Activated CD8-positive, alpha-beta T cell treated with anti-CD3 and anti-CD28 coated beads, Interleukin-2, amount 10 ng/mL, durations not matched to agents 7 days and 5 days (primary cell): Measurements from ENCODE around the gene ATP10A. TPM values are rescaled to one million over a fixed set of nuclear protein-coding genes. Genes with fewer than 3 reads are reported as not detected.
"Not testable (repeated sequence)": the region's sequence is repeated elsewhere in the genome, so short reads cannot be mapped to it uniquely, and the experiment has no call there.

Experiments
- ATAC-seq: fragments of 150-1000 bp; cut with Tn5 transposase; one replicate; pipeline ENCODE4 v1.10.0; 2021; ENCODE audit warnings: moderate library complexity
- CTCF ChIA-PET: fragments of 350-600 bp; sonication (Branson Sonifier 250); formaldehyde crosslinking; loops from one replicate; lab custom pipeline; 2021; ENCODE audit warnings: antibody characterized with exemption; lab: Charles Lee
- POLR2A ChIA-PET: fragments of 350-600 bp; sonication (Branson Sonifier 250); formaldehyde crosslinking; loops from one replicate; lab custom pipeline; 2021; ENCODE audit warnings: antibody characterized with exemption; lab: Charles Lee
- DNase-seq: peaks from one replicate; pipeline ENCODE4 v3.0.0-alpha.2; 2020
- H3K27ac Mint-ChIP-seq: one replicate; pipeline ENCODE4 v1.8.0; 2021; ENCODE audit warnings: mild to moderate bottlenecking, mixed read lengths
- H3K27me3 Mint-ChIP-seq: one replicate; pipeline ENCODE4 v1.8.0; 2021; ENCODE audit warnings: low read depth, mixed read lengths
- H3K36me3 Mint-ChIP-seq: one replicate; pipeline ENCODE4 v1.8.0; 2021; ENCODE audit warnings: low read depth, mixed read lengths
- H3K4me1 Mint-ChIP-seq: one replicate; pipeline ENCODE4 v1.8.0; 2021; ENCODE audit warnings: low read depth, mixed read lengths
- H3K4me3 Mint-ChIP-seq: one replicate; pipeline ENCODE4 v1.8.0; 2021; ENCODE audit warnings: mild to moderate bottlenecking, mixed read lengths
- H3K9me3 Mint-ChIP-seq: one replicate; pipeline ENCODE4 v1.8.0; 2022; ENCODE audit warnings: mixed read lengths; ENCODE audit not compliant: insufficient read depth
- total RNA-seq, 2 experiments: library from RNA; stranded (reverse); gene quantifications; one replicate each; pipeline ENCODE4 v1.2.3, GENCODE V29; 2021

ATP10A gene
- total RNA-seq, 2 experiments from 2014 or later: 53.8 to 58.9 TPM

GRCh38 chr15:25897658-25898057 lies 34.5 kb upstream of the ATP10A start:
- Mint-ChIP-seq H3K4me3 (no peak overlapping the region), H3K36me3 (no peaks in the 10 kb centered on the region), H3K4me1 (peaks cover 4% of the 10 kb centered on the region), H3K9me3 (no peaks in the 10 kb centered on the region), H3K27me3 (peaks cover 4% of the 10 kb centered on the region), H3K27ac (no peak overlapping the region)
- POLR2A ChIA-PET: no interaction called here
- no peak for ATAC-seq
- no peak for DNase-seq
- CTCF ChIA-PET: no interaction called here

GRCh38 chr15:25894371-25894902 lies 31.3 kb upstream of the ATP10A start:
- Mint-ChIP-seq H3K4me1 (peaks cover 2% of the 10 kb centered on the region), H3K27ac (no peak overlapping the region), H3K36me3 (no peaks in the 10 kb centered on the region), H3K4me3 (no peak overlapping the region), H3K27me3 (peaks cover 7% of the 10 kb centered on the region), H3K9me3 (no peaks in the 10 kb centered on the region)
- ATAC-seq: no peak
- CTCF ChIA-PET: no interaction called here
- no peak for DNase-seq
- POLR2A ChIA-PET: no interaction called here

GRCh38 chr15:25893596-25893995 lies 30.5 kb upstream of the ATP10A start:
- Mint-ChIP-seq H3K36me3 (no peaks in the 10 kb centered on the region), H3K27ac (no peak overlapping the region), H3K4me1 (peaks cover 2% of the 10 kb centered on the region), H3K9me3 (no peaks in the 10 kb centered on the region), H3K4me3 (no peak overlapping the region), H3K27me3 (peaks cover 7% of the 10 kb centered on the region)
- no peak for ATAC-seq
- ChIA-PET POLR2A (no interaction called here), CTCF (no interaction called here)
- no peak for DNase-seq

DNA sequence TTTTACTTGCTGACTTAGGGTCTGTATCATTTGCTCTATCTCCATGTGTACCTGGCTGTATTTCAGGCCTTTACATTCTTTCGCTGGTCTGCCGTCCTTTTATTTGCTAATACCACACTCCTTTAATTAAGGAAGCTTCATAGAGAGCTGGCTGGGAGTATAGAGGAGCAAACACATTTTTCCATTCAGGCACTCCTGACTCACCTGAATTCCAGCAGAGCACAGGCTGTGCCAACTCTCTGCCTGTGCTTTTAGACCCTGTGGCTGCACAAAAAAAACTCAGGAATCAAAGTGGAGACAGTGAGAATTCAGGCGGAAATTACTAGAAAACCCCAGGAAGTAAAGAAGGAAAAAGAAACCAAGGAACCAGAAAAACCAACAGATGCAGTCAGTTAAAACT lies 29.0 kb upstream of the ATP10A start:
- CTCF ChIA-PET: no interaction called here
- POLR2A ChIA-PET: no interaction called here
- Mint-ChIP-seq H3K27ac (no peak overlapping the region), H3K36me3 (no peaks in the 10 kb centered on the region), H3K4me3 (no peak overlapping the region), H3K27me3 (peaks cover 18% of the 10 kb centered on the region), H3K4me1 (peaks cover 2% of the 10 kb centered on the region), H3K9me3 (no peaks in the 10 kb centered on the region)
- ATAC-seq (no peak), DNase-seq (no peak)

- ChIA-PET POLR2A (no interaction called here), CTCF (interaction anchor here (1.0 kb wide), 1 partner anchor 8 kb away, joined by 3 read pairs; no protein-coding TSS in a partner anchor)
- DNase-seq (no peak), ATAC-seq (no peak)
- Mint-ChIP-seq H3K27ac (no peak overlapping the region), H3K36me3 (no peaks in the 10 kb centered on the region), H3K4me1 (peaks cover 2% of the 10 kb centered on the region), H3K27me3 (peaks cover 24% of the 10 kb centered on the region), H3K4me3 (no peak overlapping the region), H3K9me3 (no peaks in the 10 kb centered on the region)
Observed at GRCh38 chr15:25891081-25891480, 28.0 kb upstream of the ATP10A start.

- CTCF ChIA-PET: interaction anchor here (1.0 kb wide), 1 partner anchor 9 kb away, joined by 3 read pairs; no protein-coding TSS in a partner anchor
- H3K27ac Mint-ChIP-seq: no peak overlapping the region
- no peak for ATAC-seq
Observed at GRCh38 chr15:25890529-25890928, 27.4 kb upstream of the ATP10A start.

GRCh38 chr15:25887870-25888269 lies 24.7 kb upstream of the ATP10A start:
- Mint-ChIP-seq H3K27me3 (peaks cover 33% of the 10 kb centered on the region), H3K27ac (no peak overlapping the region), H3K4me3 (no peak overlapping the region), H3K9me3 (no peaks in the 10 kb centered on the region), H3K36me3 (no peaks in the 10 kb centered on the region), H3K4me1 (peaks cover 2% of the 10 kb centered on the region)
- ChIA-PET POLR2A (no interaction called here), CTCF (no interaction called here)
- no peak for DNase-seq
- ATAC-seq: no peak

More at GRCh38 chr15:25890529-25890928, 27.4 kb upstream of the ATP10A start:
- H3K4me1 Mint-ChIP-seq: peaks cover 2% of the 10 kb centered on the region
- H3K9me3 Mint-ChIP-seq: no peaks in the 10 kb centered on the region
- H3K27me3 Mint-ChIP-seq: peaks cover 28% of the 10 kb centered on the region
- POLR2A ChIA-PET: no interaction called here
- no peak overlapping the region for H3K4me3 Mint-ChIP-seq
- no peak for DNase-seq
- no peaks in the 10 kb centered on the region for H3K36me3 Mint-ChIP-seq

- Mint-ChIP-seq H3K9me3 (no peaks in the 10 kb centered on the region), H3K36me3 (no peaks in the 10 kb centered on the region), H3K4me3 (no peak overlapping the region), H3K27me3 (peaks cover 33% of the 10 kb centered on the region), H3K4me1 (no peaks in the 10 kb centered on the region), H3K27ac (no peak overlapping the region)
- DNase-seq (no peak), ATAC-seq (no peak)
- CTCF ChIA-PET: no interaction called here
- POLR2A ChIA-PET: interaction anchor here (0.7 kb wide), 1 partner anchor 122 kb away, joined by 3 read pairs; no protein-coding TSS in a partner anchor
Observed at GRCh38 chr15:25886498-25887140, 23.5 kb upstream of the ATP10A start.

DNA sequence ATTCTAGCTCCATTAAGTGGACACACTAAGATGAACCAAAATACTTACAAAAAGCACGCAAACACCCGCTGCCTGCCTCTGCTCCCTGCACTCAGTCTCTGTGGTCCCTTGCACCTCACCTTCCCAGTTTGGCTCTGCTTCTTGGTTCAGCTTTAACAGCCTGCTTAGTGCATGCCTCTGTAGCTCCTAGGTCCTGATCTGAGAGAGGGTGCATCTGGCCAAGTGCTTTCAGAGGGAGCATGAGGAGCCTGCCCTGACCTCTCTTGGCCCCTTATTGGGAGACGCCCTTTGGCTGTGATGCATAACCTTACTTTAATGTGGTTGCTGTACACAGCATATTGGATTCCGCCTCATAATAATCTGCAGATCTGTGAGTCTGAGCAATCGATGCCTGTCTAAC lies 21.2 kb upstream of the ATP10A start:
- no peaks in the 10 kb centered on the region for H3K36me3 Mint-ChIP-seq
- no peak overlapping the region for H3K27ac Mint-ChIP-seq
- H3K4me3 Mint-ChIP-seq: no peak overlapping the region
- ATAC-seq (no peak), DNase-seq (no peak)
- H3K9me3 Mint-ChIP-seq: no peaks in the 10 kb centered on the region
- peaks cover 30% of the 10 kb centered on the region for H3K27me3 Mint-ChIP-seq
- CTCF ChIA-PET: no interaction called here
- no peaks in the 10 kb centered on the region for H3K4me1 Mint-ChIP-seq
- POLR2A ChIA-PET: no interaction called here

GRCh38 chr15:25883463-25884259 lies 20.5 kb upstream of the ATP10A start:
- Mint-ChIP-seq H3K9me3 (no peaks in the 10 kb centered on the region), H3K36me3 (no peaks in the 10 kb centered on the region), H3K27ac (no peak overlapping the region), H3K4me3 (no peak overlapping the region), H3K4me1 (peaks cover 1% of the 10 kb centered on the region), H3K27me3 (peaks cover 30% of the 10 kb centered on the region)
- ChIA-PET CTCF (no interaction called here), POLR2A (no interaction called here)
- no peak for ATAC-seq
- no peak for DNase-seq

DNA sequence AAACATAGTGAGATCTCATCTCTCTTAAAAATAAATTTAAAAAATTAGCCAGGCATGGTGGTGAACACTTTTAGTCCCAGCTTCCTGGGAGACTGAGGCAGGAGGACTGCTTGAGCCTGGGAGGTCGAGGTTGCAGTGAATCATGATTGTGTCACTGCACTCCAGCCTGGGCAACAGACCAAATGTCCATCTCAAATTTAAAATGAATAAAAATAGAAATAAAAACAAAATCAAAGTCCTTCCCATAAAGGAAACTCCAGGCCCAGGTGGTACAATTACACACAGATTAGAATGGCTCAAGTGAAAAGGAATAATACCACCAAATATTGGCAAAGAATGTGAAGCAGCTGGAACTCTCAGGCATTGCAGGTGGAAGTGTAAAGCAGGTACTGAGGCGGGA lies 19.3 kb upstream of the ATP10A start:
- Mint-ChIP-seq H3K27ac (no peak overlapping the region), H3K27me3 (peaks cover 22% of the 10 kb centered on the region), H3K9me3 (no peaks in the 10 kb centered on the region), H3K36me3 (no peaks in the 10 kb centered on the region), H3K4me1 (peaks cover 3% of the 10 kb centered on the region), H3K4me3 (no peak overlapping the region)
- DNase-seq (no peak), ATAC-seq (no peak)
- ChIA-PET POLR2A (no interaction called here), CTCF (no interaction called here)

DNA sequence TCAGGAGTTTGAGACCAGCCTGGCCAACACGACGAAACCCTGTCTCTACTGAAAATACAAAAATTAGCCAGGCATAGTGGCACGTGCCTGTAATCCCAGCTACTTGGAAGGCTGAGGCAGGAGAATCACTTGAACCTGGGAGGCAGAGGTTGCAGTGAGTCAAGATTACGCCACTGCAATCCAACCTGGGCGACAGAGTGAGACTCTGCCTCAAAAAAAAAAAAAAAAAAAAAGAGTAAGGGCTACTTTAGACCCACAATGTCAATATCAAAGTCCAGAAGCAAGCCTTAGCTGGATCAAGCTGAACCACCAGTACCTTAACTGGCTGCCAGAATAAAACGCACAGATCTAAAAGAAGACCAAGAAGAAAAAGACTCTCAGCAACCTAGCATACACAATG lies 17.8 kb upstream of the ATP10A start:
- H3K27ac Mint-ChIP-seq, DNase-seq, ATAC-seq, H3K9me3 Mint-ChIP-seq, H3K36me3 Mint-ChIP-seq, H3K4me3 Mint-ChIP-seq, H3K4me1 Mint-ChIP-seq, POLR2A ChIA-PET: not testable (repeated sequence)
- CTCF ChIA-PET: interaction anchor here (0.9 to 2.2 kb wide), 2 partner anchors 15 to 53 kb away, joined by 3 to 7 read pairs; no protein-coding TSS in a partner anchor
- peaks cover 11% of the 10 kb centered on the region for H3K27me3 Mint-ChIP-seq
